HCT116 (cell line): ENCODE results near the gene SMYD3.

Source experiments
- CBX3 ChIP-seq: IDR thresholded peaks from 2 replicates; pipeline ENCODE4 v1.6.1; 2012; ENCODE audit warnings: low read depth
- CEBPB ChIP-seq: IDR thresholded peaks from 2 replicates; pipeline ENCODE4 v1.6.1; 2012; ENCODE audit warnings: low read depth
- CTCF ChIP-seq, 3 experiments: fragments of 200-600 bp in 1 of 3; sonication (generic) in 1 of 3; IDR thresholded peaks in 2 of 3; conservative IDR thresholded peaks in 1 of 3; 2 replicates each; pipeline ENCODE4 v1.5.1; 2012 to 2017; ENCODE audit warnings: low read depth in 2 of 3, low read length in 2 of 3, antibody characterized with exemption in 1 of 3, borderline replicate concordance in 1 of 3, control low read depth in 1 of 3, mild to moderate bottlenecking in 1 of 3, mixed read lengths in 1 of 3, mixed run types in 1 of 3, moderate library complexity in 1 of 3; ENCODE audit not compliant: insufficient read depth in 1 of 3
- ELF1 ChIP-seq: IDR thresholded peaks from 2 replicates; pipeline ENCODE4 v1.6.1; 2012; ENCODE audit warnings: low read depth, borderline replicate concordance
- POLR2A ChIP-seq: IDR thresholded peaks from 2 replicates; pipeline ENCODE4 v1.7.0; 2011; ENCODE audit warnings: borderline replicate concordance; ENCODE audit not compliant: insufficient read depth, insufficient read length; ENCODE audit errors: extremely low read depth
- POLR2AphosphoS5 ChIP-seq: IDR thresholded peaks from 2 replicates; pipeline ENCODE4 v1.6.1; 2011; ENCODE audit warnings: mild to moderate bottlenecking, low read depth, low read length, moderate library complexity
- TF ChIP-seq, protein P1 (sequence below): IDR thresholded peaks from 2 replicates; pipeline ENCODE4 v1.6.1; 2011; ENCODE audit warnings: mild to moderate bottlenecking, low read length, moderate library complexity; ENCODE audit not compliant: insufficient replicate concordance; ENCODE audit errors: extremely low read depth

- TF ChIP-seq CTCF (IDR thresholded peaks at IDR 0.05 in 2 of 3, conservative IDR thresholded peaks at IDR 0.05 in 1 of 3; ENCODE audit: borderline replicate concordance in 1 of 3, insufficient read depth in 1 of 3, low read depth in 2 of 3, low read length in 2 of 3) (no peak), ELF1 (no peak), CBX3 (no peak), POLR2AphosphoS5 (no peak), CEBPB (no peak), POLR2A (no peak)
- TF ChIP-seq, protein P1, sequence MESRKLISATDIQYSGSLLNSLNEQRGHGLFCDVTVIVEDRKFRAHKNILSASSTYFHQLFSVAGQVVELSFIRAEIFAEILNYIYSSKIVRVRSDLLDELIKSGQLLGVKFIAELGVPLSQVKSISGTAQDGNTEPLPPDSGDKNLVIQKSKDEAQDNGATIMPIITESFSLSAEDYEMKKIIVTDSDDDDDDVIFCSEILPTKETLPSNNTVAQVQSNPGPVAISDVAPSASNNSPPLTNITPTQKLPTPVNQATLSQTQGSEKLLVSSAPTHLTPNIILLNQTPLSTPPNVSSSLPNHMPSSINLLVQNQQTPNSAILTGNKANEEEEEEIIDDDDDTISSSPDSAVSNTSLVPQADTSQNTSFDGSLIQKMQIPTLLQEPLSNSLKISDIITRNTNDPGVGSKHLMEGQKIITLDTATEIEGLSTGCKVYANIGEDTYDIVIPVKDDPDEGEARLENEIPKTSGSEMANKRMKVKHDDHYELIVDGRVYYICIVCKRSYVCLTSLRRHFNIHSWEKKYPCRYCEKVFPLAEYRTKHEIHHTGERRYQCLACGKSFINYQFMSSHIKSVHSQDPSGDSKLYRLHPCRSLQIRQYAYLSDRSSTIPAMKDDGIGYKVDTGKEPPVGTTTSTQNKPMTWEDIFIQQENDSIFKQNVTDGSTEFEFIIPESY = no peak
These were observed 35.4 kb downstream of the SMYD3 start for GRCh38 chr1:246471688-246472087.
